K562 (cell line): ENCODE measurements around the gene KBTBD4. TPM values are rescaled to one million over a fixed set of nuclear protein-coding genes. Genes with fewer than 3 reads are reported as not detected.

ENCODE experiments used
- ATF1 ChIP-seq, 2 experiments: fragments of 450-650 bp in 1 of 2; IDR thresholded peaks; 2 replicates each; pipeline ENCODE4 v1.6.1; 2016; ENCODE audit warnings: missing compliant biosample characterization in 1 of 2, missing genetic modification characterization in 1 of 2
- CAMTA2 ChIP-seq: fragments of 250-450 bp; sonication (Bioruptor Pico); conservative IDR thresholded peaks from 2 replicates; pipeline ENCODE4 v1.5.1; 2022
- CBFA2T2 ChIP-seq: fragments of 450-650 bp; conservative IDR thresholded peaks from 2 replicates; pipeline ENCODE4 v1.6.1; 2017; ENCODE audit warnings: mild to moderate bottlenecking
- DPF2 ChIP-seq: fragments of 450-650 bp; IDR thresholded peaks from 2 replicates; pipeline ENCODE4 v1.6.1; 2016
- E2F3 ChIP-seq: fragments of 250-450 bp; sonication (Bioruptor Pico); IDR thresholded peaks from 2 replicates; pipeline ENCODE4 v1.4.0; 2020; ENCODE audit warnings: mild to moderate bottlenecking
- FUS ChIP-seq: fragments of 200-400 bp; formaldehyde crosslinking; optimal IDR thresholded peaks from 2 replicates; pipeline ENCODE3; 2017; ENCODE audit warnings: low read depth, low read length
- GATAD2B ChIP-seq: fragments of 450-650 bp; IDR thresholded peaks from 2 replicates; pipeline ENCODE4 v1.6.1; 2017; ENCODE audit warnings: mild to moderate bottlenecking, borderline replicate concordance
- HLTF ChIP-seq: fragments of 450-650 bp; IDR thresholded peaks from 2 replicates; pipeline ENCODE4 v1.6.1; 2016
- HNRNPUL1 ChIP-seq: fragments of 200-400 bp; formaldehyde crosslinking; IDR thresholded peaks from 2 replicates; pipeline ENCODE4 v1.6.1; 2017; ENCODE audit warnings: low read length
- JUN ChIP-seq, 2 experiments: sonication (generic) in 1 of 2; formaldehyde crosslinking in 1 of 2; IDR thresholded peaks; 2 replicates each; pipeline versions ENCODE4 v1.6.1 to v1.8.0; 2012 to 2022; ENCODE audit warnings: borderline replicate concordance in 2 of 2, mild to moderate bottlenecking in 2 of 2, improper control_type of control experiment in 1 of 2, low read depth in 1 of 2, low read length in 1 of 2, missing genetic modification reagents in 1 of 2
- MIER1 ChIP-seq: fragments of 450-650 bp; IDR thresholded peaks from 2 replicates; pipeline ENCODE4 v1.6.1; 2016; ENCODE audit warnings: antibody characterized with exemption, mild to moderate bottlenecking, low read depth
- NR2C2 ChIP-seq, 2 experiments: fragments of 200-800 bp in 1 of 2; sonication (Bioruptor generic) in 1 of 2; sonication (generic) in 1 of 2; formaldehyde crosslinking in 1 of 2; IDR thresholded peaks; 2 replicates each; pipeline versions ENCODE4 v1.6.1 to v1.8.0; 2016 to 2022; ENCODE audit warnings: mild to moderate bottlenecking in 1 of 2, missing compliant biosample characterization in 1 of 2, missing genetic modification characterization in 1 of 2, missing genetic modification reagents in 1 of 2
- PML ChIP-seq: IDR thresholded peaks from 2 replicates; pipeline ENCODE4 v1.6.1; 2012; ENCODE audit warnings: low read length, inconsistent platforms
- PTRF ChIP-seq: fragments of 450-650 bp; IDR thresholded peaks from 2 replicates; pipeline ENCODE4 v1.6.1; 2016; ENCODE audit warnings: mild to moderate bottlenecking, missing genetic modification characterization, missing compliant biosample characterization
- PURB ChIP-seq: sonication (generic); formaldehyde crosslinking; IDR thresholded peaks from 2 replicates; pipeline ENCODE4 v1.9.0; 2021; ENCODE audit warnings: low read depth, mild to moderate bottlenecking, missing genetic modification reagents
- RHOXF2B ChIP-seq: fragments of 250-450 bp; sonication (Bioruptor Pico); conservative IDR thresholded peaks from 2 replicates; pipeline ENCODE4 v1.5.1; 2021
- TARDBP ChIP-seq: fragments of 450-650 bp; IDR thresholded peaks from 2 replicates; pipeline ENCODE4 v1.6.1; 2016
- TEAD1 ChIP-seq, 2 experiments: fragments of 450-650 bp in 1 of 2; sonication (generic) in 1 of 2; formaldehyde crosslinking; IDR thresholded peaks; 2 replicates each; pipeline versions ENCODE4 v1.4.0 to v1.8.0; 2020 to 2022; ENCODE audit warnings: mild to moderate bottlenecking in 2 of 2, missing genetic modification reagents in 1 of 2
- ZKSCAN1 ChIP-seq: fragments of 150-350 bp; IDR thresholded peaks from 2 replicates; pipeline ENCODE4 v1.6.1; 2016; ENCODE audit warnings: low read depth, low read length
- ZNF445 ChIP-seq: fragments of 250-450 bp; sonication (Bioruptor Pico); IDR thresholded peaks from 2 replicates; pipeline ENCODE4 v1.4.0; 2020; ENCODE audit warnings: low read depth, mild to moderate bottlenecking, moderate library complexity
- polyA plus RNA-seq, 8 experiments: library from polyadenylated mRNA; depleted of rRNA in 4 of 8; stranded (reverse) in 5 of 8; unstranded in 3 of 8; fragments of >200 nt; fragmentation: Nextera tagmentation in 2 of 8; fragmentation: Illumina TruSeq in 1 of 8; extraction: Ambion mirVana in 2 of 8; extraction: Trizol in 1 of 8; gene quantifications; 2 replicates each; pipeline versions ENCODE4 v1.2.1 to v1.2.3, GENCODE V29; 2011 to 2014; ENCODE audit warnings: inconsistent platforms in 1 of 8, missing spikeins in 1 of 8
- total RNA-seq, 7 experiments: library from RNA; depleted of rRNA in 6 of 7; stranded (reverse); fragments of >200 nt in 6 of 7; fragmentation: Illumina TruSeq in 2 of 7; extraction: Trizol in 2 of 7; gene quantifications; 2 replicates each; pipeline versions ENCODE4 v1.2.1 to v1.2.3, GENCODE V29; 2011 to 2021; ENCODE audit warnings: low replicate concordance in 1 of 7
- TF ChIP-seq, protein P1 (sequence below): sonication (generic); formaldehyde crosslinking; IDR thresholded peaks from 2 replicates; pipeline ENCODE4 v1.8.0; 2022; ENCODE audit warnings: mild to moderate bottlenecking, missing genetic modification reagents
- TF ChIP-seq, protein P2 (sequence below): fragments of 450-650 bp; IDR thresholded peaks from 2 replicates; pipeline ENCODE4 v1.6.1; 2016; ENCODE audit warnings: mild to moderate bottlenecking

KBTBD4 gene
- total and polyA plus RNA-seq, 9 of the 15 experiments (the other 6 are each of a cell fraction or from before 2014, with no cell fraction given), result 7.0 to 33.9 (median 13.3) TPM

DNA sequence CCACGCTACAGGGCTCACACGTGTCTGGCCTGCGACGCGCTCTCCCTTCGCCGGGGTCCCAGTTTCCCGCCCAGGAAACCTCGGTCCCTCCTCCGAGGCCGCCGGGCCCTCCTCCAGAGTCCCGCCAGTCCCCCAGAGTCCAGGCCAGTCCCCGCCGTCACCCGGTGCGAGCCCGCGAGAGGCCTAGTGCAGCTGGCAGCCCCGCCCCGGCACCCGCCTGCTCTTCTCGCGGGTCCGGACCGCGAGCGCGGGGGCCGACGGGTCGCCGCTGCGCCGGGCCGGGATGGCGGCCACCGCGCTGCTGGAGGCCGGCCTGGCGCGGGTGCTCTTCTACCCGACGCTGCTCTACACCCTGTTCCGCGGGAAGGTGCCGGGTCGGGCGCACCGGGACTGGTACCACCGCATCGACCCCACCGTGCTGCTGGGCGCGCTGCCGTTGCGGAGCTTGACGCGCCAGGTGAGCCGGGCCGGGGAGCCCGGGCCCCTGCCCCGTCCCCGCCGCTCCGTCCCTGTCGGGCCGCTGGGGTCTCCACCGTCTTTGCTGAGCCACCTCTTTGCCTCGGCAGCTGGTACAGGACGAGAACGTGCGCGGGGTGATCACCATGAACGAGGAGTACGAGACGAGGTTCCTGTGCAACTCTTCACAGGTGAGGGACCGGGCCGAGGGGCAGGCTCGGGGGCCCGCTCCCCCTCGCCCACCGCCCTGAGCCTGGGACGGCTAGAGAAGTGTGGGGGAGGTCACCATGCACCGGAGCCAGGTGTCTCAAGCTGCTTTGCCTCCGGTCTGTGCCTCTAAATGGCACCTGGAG, 13.2 kb downstream of the KBTBD4 start, which contains the start of gene PTPMT1 (continued):
- TF ChIP-seq, protein P1, sequence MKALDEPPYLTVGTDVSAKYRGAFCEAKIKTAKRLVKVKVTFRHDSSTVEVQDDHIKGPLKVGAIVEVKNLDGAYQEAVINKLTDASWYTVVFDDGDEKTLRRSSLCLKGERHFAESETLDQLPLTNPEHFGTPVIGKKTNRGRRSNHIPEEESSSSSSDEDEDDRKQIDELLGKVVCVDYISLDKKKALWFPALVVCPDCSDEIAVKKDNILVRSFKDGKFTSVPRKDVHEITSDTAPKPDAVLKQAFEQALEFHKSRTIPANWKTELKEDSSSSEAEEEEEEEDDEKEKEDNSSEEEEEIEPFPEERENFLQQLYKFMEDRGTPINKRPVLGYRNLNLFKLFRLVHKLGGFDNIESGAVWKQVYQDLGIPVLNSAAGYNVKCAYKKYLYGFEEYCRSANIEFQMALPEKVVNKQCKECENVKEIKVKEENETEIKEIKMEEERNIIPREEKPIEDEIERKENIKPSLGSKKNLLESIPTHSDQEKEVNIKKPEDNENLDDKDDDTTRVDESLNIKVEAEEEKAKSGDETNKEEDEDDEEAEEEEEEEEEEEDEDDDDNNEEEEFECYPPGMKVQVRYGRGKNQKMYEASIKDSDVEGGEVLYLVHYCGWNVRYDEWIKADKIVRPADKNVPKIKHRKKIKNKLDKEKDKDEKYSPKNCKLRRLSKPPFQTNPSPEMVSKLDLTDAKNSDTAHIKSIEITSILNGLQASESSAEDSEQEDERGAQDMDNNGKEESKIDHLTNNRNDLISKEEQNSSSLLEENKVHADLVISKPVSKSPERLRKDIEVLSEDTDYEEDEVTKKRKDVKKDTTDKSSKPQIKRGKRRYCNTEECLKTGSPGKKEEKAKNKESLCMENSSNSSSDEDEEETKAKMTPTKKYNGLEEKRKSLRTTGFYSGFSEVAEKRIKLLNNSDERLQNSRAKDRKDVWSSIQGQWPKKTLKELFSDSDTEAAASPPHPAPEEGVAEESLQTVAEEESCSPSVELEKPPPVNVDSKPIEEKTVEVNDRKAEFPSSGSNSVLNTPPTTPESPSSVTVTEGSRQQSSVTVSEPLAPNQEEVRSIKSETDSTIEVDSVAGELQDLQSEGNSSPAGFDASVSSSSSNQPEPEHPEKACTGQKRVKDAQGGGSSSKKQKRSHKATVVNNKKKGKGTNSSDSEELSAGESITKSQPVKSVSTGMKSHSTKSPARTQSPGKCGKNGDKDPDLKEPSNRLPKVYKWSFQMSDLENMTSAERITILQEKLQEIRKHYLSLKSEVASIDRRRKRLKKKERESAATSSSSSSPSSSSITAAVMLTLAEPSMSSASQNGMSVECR (CRISPR knock-in tag), result peak; percentile 5; the same call in 1 of the 2 replicates
- TF ChIP-seq HNRNPUL1, result no peak
- no peak for TF ChIP-seq ZNF445 (CRISPR knock-in tag)
- TF ChIP-seq DPF2, result no peak
- no peak for TF ChIP-seq HLTF
- TF ChIP-seq E2F3 (CRISPR knock-in tag), result peak; percentile 92; the same call in 1 of the 2 replicates
- TF ChIP-seq CAMTA2 (CRISPR knock-in tag), result 0 out of 2 replicates have a peak, but pooled peaks have one; percentile 43
- no peak for TF ChIP-seq PTRF (tag)
- TF ChIP-seq NR2C2 (CRISPR knock-in tag; IDR thresholded peaks at IDR 0.05), result no peak; the same call in 1 of the 2 replicates
- peak; percentile 72 for TF ChIP-seq NR2C2 (tag; IDR thresholded peaks at IDR 0.05)
- TF ChIP-seq FUS, result no peak
- no peak for TF ChIP-seq ATF1 (CRISPR knock-in tag; IDR thresholded peaks at IDR 0.05)
- peak; percentile 36 for TF ChIP-seq ATF1 (tag; IDR thresholded peaks at IDR 0.05)
- no peak for TF ChIP-seq PURB (CRISPR knock-in tag)
- TF ChIP-seq, protein P2, sequence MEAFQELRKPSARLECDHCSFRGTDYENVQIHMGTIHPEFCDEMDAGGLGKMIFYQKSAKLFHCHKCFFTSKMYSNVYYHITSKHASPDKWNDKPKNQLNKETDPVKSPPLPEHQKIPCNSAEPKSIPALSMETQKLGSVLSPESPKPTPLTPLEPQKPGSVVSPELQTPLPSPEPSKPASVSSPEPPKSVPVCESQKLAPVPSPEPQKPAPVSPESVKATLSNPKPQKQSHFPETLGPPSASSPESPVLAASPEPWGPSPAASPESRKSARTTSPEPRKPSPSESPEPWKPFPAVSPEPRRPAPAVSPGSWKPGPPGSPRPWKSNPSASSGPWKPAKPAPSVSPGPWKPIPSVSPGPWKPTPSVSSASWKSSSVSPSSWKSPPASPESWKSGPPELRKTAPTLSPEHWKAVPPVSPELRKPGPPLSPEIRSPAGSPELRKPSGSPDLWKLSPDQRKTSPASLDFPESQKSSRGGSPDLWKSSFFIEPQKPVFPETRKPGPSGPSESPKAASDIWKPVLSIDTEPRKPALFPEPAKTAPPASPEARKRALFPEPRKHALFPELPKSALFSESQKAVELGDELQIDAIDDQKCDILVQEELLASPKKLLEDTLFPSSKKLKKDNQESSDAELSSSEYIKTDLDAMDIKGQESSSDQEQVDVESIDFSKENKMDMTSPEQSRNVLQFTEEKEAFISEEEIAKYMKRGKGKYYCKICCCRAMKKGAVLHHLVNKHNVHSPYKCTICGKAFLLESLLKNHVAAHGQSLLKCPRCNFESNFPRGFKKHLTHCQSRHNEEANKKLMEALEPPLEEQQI, result no peak
- TF ChIP-seq PML, result peak; percentile 50; the same call in 1 of the 2 replicates
- TF ChIP-seq GATAD2B, result peak; percentile 91
- no peak for TF ChIP-seq CBFA2T2
- TF ChIP-seq TEAD1 (CRISPR knock-in tag; IDR thresholded peaks at IDR 0.05), result peak in 1 of 2 experiments; percentile 44; a peak in 1 of 4 replicates
- TF ChIP-seq ZKSCAN1, result no peak
- peak; percentile 22; the same call in 1 of the 2 replicates for TF ChIP-seq TARDBP
- no peak for TF ChIP-seq MIER1
- TF ChIP-seq JUN (IDR thresholded peaks at IDR 0.05; ENCODE audit: borderline replicate concordance, low read depth, low read length), result 0 out of 2 replicates have a peak, but pooled peaks have one; percentile 12
- no peak for TF ChIP-seq JUN (CRISPR knock-in tag; IDR thresholded peaks at IDR 0.05; ENCODE audit: borderline replicate concordance)
- TF ChIP-seq RHOXF2B (CRISPR knock-in tag), result no peak
